Colonic mucosa (tissue), 4 donors: ENCODE results near the gene ARHGAP20. TPM values are rescaled to one million over a fixed set of nuclear protein-coding genes. Genes with fewer than 3 reads are reported as not detected.

Experiments
- DNase-seq: peaks from one replicate; pipeline ENCODE4 v3.0.0-alpha.2; 2020
- H3K27ac ChIP-seq: fragments of 200-600 bp; one replicate; pipeline ENCODE4 v1.8.0; 2021
- H3K27me3 ChIP-seq: fragments of 200-600 bp; one replicate; pipeline ENCODE4 v1.8.0; 2021
- H3K36me3 ChIP-seq: fragments of 200-600 bp; one replicate; pipeline ENCODE4 v1.8.0; 2021
- H3K4me1 ChIP-seq: fragments of 200-600 bp; one replicate; pipeline ENCODE4 v1.8.0; 2021; ENCODE audit warnings: mild to moderate bottlenecking
- H3K4me3 ChIP-seq: fragments of 200-600 bp; one replicate; pipeline ENCODE4 v1.8.0; 2021
- H3K9ac ChIP-seq, 2 donors: one replicate each; pipeline ENCODE4 v1.7.0; 2013; ENCODE audit warnings: control low read depth in 2 of 2, low read depth in 2 of 2, low read length in 2 of 2
- H3K9me3 ChIP-seq: fragments of 200-600 bp; one replicate; pipeline ENCODE4 v1.8.0; 2021
- intact Hi-C: fragments of 100-400 bp; cut with DNase I; formaldehyde crosslinking; loops from one replicate; pipeline ENCODE4 v1.14.1; 2022
- total RNA-seq, 2 donors: library from RNA; stranded (reverse); fragmentation: NEBNext Ultra II Directional in 1 of 2; extraction: Animal tissue kit (Norgen Biotek cat#: 25700) in 1 of 2; gene quantifications; one replicate each; pipeline ENCODE4 v1.2.1, GENCODE V29; 2021
- TF ChIP-seq, protein P1 (sequence below): fragments of 200-600 bp; IDR thresholded peaks from one replicate; pipeline ENCODE4 v1.8.0; 2022; ENCODE audit warnings: antibody characterized with exemption, mild to moderate bottlenecking
- donor health status: healthy.
- donor health status: DM: no; HTN: no; CAD: no.
- donor health status: DM: no; HTN: no; CAD: no.

ARHGAP20 gene
- total RNA-seq, 2 donors from 2014 or later, result 0.74 to 1.3 TPM

DNA sequence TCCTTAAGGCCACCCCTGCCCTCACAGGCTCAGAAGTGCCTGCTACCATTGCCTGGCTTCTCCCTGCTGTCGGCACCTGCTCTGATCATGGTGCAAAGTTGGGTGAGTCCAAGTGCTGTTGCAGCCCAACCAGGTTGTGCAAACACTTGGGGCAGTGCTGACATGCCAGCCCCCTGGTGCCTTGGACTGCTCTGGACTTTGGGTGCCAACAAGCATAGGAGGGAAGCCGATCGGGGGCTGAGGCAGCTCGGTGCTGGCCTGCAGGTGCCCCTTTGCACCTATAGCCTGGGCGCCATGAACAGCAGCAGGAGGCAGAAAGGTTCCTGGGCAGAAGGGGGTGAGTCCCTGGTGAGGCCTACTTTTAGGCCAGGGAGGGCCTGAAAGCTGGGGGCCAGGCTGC lies 113.0 kb downstream of the ARHGAP20 start:
- Histone ChIP-seq H3K9me3 (no peaks in the 10 kb centered on the region), H3K27me3 (no peaks in the 10 kb centered on the region), H3K9ac (no peak overlapping the region), H3K4me1 (no peaks in the 10 kb centered on the region), H3K27ac (no peak overlapping the region), H3K4me3 (no peak overlapping the region), H3K36me3 (no peaks in the 10 kb centered on the region)
- DNase-seq, result no peak
- TF ChIP-seq, protein P1, sequence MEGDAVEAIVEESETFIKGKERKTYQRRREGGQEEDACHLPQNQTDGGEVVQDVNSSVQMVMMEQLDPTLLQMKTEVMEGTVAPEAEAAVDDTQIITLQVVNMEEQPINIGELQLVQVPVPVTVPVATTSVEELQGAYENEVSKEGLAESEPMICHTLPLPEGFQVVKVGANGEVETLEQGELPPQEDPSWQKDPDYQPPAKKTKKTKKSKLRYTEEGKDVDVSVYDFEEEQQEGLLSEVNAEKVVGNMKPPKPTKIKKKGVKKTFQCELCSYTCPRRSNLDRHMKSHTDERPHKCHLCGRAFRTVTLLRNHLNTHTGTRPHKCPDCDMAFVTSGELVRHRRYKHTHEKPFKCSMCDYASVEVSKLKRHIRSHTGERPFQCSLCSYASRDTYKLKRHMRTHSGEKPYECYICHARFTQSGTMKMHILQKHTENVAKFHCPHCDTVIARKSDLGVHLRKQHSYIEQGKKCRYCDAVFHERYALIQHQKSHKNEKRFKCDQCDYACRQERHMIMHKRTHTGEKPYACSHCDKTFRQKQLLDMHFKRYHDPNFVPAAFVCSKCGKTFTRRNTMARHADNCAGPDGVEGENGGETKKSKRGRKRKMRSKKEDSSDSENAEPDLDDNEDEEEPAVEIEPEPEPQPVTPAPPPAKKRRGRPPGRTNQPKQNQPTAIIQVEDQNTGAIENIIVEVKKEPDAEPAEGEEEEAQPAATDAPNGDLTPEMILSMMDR, result no peak
- intact Hi-C loops, result no loop called here

GRCh38 chr11:110598725-110599124 lies 113.5 kb downstream of the ARHGAP20 start:
- intact Hi-C loops, result no loop called here
- no peaks in the 10 kb centered on the region for H3K36me3 ChIP-seq
- H3K4me3 ChIP-seq, result no peak overlapping the region
- DNase-seq, result no peak
- TF ChIP-seq, protein P1, result no peak
- H3K27ac ChIP-seq, result no peak overlapping the region
- H3K9me3 ChIP-seq, result no peaks in the 10 kb centered on the region
- no peak overlapping the region for H3K9ac ChIP-seq
- H3K27me3 ChIP-seq, result no peaks in the 10 kb centered on the region
- no peaks in the 10 kb centered on the region for H3K4me1 ChIP-seq

- no peak for DNase-seq
- TF ChIP-seq, protein P1, result no peak
- Histone ChIP-seq H3K4me1 (no peaks in the 10 kb centered on the region), H3K36me3 (no peaks in the 10 kb centered on the region), H3K27me3 (no peaks in the 10 kb centered on the region), H3K9me3 (no peaks in the 10 kb centered on the region), H3K4me3 (no peak overlapping the region), H3K27ac (no peak overlapping the region), H3K9ac (no peak overlapping the region)
- intact Hi-C loops, result no loop called here
Observed at GRCh38 chr11:110587972-110588371, 124.3 kb downstream of the ARHGAP20 start.

DNA sequence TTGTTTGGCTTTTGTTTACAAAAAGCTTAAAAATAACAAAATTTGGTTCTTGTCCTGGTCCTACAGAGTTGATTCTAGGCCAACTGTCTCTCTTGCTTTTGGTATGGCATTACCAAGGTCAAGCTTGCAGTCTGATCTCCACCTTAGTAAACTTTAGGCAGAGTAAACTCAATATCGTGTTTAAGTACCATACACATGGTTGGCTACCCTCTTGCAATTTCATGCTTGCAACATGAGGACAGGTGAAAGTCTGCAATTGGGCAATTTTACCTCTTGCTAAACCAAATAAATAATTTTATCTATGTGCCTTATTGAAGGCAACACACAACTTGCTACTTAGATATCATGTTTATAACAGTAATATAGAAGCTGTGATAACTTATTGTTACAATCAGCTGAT lies 125.1 kb downstream of the ARHGAP20 start:
- Histone ChIP-seq H3K36me3 (no peaks in the 10 kb centered on the region), H3K4me3 (no peak overlapping the region), H3K9me3 (no peaks in the 10 kb centered on the region), H3K27ac (no peak overlapping the region), H3K27me3 (no peaks in the 10 kb centered on the region), H3K9ac (no peak overlapping the region), H3K4me1 (no peaks in the 10 kb centered on the region)
- TF ChIP-seq, protein P1, result no peak
- DNase-seq, result no peak
- intact Hi-C loops, result no loop called here

DNA sequence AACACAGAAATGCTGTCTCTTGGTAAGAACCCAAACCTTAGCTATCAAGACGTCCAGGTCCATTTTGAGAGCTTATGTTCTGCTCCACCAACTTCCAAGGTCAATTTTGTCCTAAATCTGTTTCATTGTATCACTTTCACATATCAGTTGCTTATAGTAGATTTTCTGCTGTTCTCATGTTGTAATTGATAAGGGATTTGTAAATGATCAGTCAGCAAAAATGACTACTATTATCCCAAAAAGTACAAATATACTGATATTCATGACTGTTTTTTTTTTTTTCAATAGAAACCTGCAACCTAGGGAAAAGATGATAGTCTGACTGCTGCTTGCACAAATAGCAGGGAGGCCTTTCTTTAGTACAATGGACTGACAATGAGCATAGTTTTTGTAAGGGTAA lies 128.1 kb downstream of the ARHGAP20 start:
- DNase-seq, result no peak

More for the DNA sequence above, 128.1 kb downstream of the ARHGAP20 start:
- Histone ChIP-seq H3K27me3 (no peaks in the 10 kb centered on the region), H3K9me3 (no peaks in the 10 kb centered on the region), H3K4me3 (no peak overlapping the region), H3K4me1 (no peaks in the 10 kb centered on the region), H3K36me3 (no peaks in the 10 kb centered on the region), H3K9ac (no peak overlapping the region), H3K27ac (no peak overlapping the region)
- TF ChIP-seq, protein P1, result no peak
- intact Hi-C loops, result no loop called here
